NCI-H187 treated with DMSO at 0.1 percent for 48 hours (cell line): ENCODE data around the gene CNTFR.

Experiments used
- DNase-seq: peaks from one replicate; lab custom pipeline; 2025; lab: John Stamatoyannopoulos, UW

Gene CNTFR

GRCh38 chr9:34590381-34591247 is 1.1 kb upstream of the CNTFR start:
- DNase-seq = no peak

- no peak for DNase-seq
Observed at GRCh38 chr9:34588671-34589635, 571 bp downstream of the CNTFR start.

GRCh38 chr9:34587271-34587670 is 2.3 kb downstream of the CNTFR start:
- DNase-seq = no peak

GRCh38 chr9:34585946-34586669 is 3.4 kb downstream of the CNTFR start:
- no peak for DNase-seq

GRCh38 chr9:34584970-34585369 is 4.6 kb downstream of the CNTFR start:
- no peak for DNase-seq

- DNase-seq = no peak
Observed at GRCh38 chr9:34582787-34583186, 6.7 kb downstream of the CNTFR start.

- no peak for DNase-seq
Observed at GRCh38 chr9:34581318-34581717, 8.2 kb downstream of the CNTFR start.

GRCh38 chr9:34580358-34580757 is 9.2 kb downstream of the CNTFR start:
- DNase-seq = no peak

- no peak for DNase-seq
Observed at GRCh38 chr9:34579808-34580163, 9.7 kb downstream of the CNTFR start.

- no peak for DNase-seq
Observed at GRCh38 chr9:34579104-34579807, 10.3 kb downstream of the CNTFR start.

GRCh38 chr9:34578241-34579103 is 11.1 kb downstream of the CNTFR start:
- no peak for DNase-seq

GRCh38 chr9:34577400-34578240 is 11.9 kb downstream of the CNTFR start:
- DNase-seq = no peak

- no peak for DNase-seq
Observed at GRCh38 chr9:34576597-34577399, 12.7 kb downstream of the CNTFR start.

GRCh38 chr9:34575862-34576596 is 13.5 kb downstream of the CNTFR start:
- no peak for DNase-seq

- DNase-seq = no peak
Observed at GRCh38 chr9:34575241-34575640, 14.3 kb downstream of the CNTFR start.

GRCh38 chr9:34574571-34574970 is 15.0 kb downstream of the CNTFR start:
- no peak for DNase-seq

- no peak for DNase-seq
Observed at GRCh38 chr9:34573599-34574325, 15.8 kb downstream of the CNTFR start.
